Fibroblast of lung (primary cell): ENCODE measurements around the gene ZNF512. TPM values are rescaled to one million over a fixed set of nuclear protein-coding genes. Genes with fewer than 3 reads are reported as not detected.

Experiments
- DNase-seq, 2 donors: peaks; one replicate each; pipeline versions ENCODE4 v3.0.0 to v3.0.0-alpha.2; 2010; ENCODE audit warnings: low read depth in 2 of 2
- H2AFZ ChIP-seq: 2 replicates; pipeline ENCODE4 v1.5.1; 2012; ENCODE audit warnings: low read length, control low read depth, inconsistent platforms
- H3K27ac ChIP-seq: 2 replicates; pipeline ENCODE4 v1.5.1; 2011; ENCODE audit warnings: low read length, control low read depth; ENCODE audit not compliant: insufficient read depth
- H3K27me3 ChIP-seq: 2 replicates; pipeline ENCODE4 v1.5.1; 2011; ENCODE audit warnings: mild to moderate bottlenecking, low read length; ENCODE audit not compliant: control insufficient read depth, insufficient read depth
- H3K36me3 ChIP-seq: 2 replicates; pipeline ENCODE4 v1.5.1; 2011; ENCODE audit warnings: low read length; ENCODE audit not compliant: control insufficient read depth, insufficient read depth
- H3K4me1 ChIP-seq: 2 replicates; pipeline ENCODE4 v1.5.1; 2011; ENCODE audit warnings: low read length; ENCODE audit not compliant: control insufficient read depth, insufficient read depth; ENCODE audit errors: extremely low read depth
- H3K4me2 ChIP-seq: 2 replicates; pipeline ENCODE4 v1.5.1; 2011; ENCODE audit warnings: low read length, control low read depth; ENCODE audit not compliant: insufficient read depth; ENCODE audit errors: extremely low read depth
- H3K4me3 ChIP-seq, 4 experiments: fragments of 200-600 bp in 1 of 4; sonication (generic) in 1 of 4; replicated peaks in 1 of 4; 2 replicates each; pipeline ENCODE4 v1.5.1; 2011 to 2016; ENCODE audit warnings: low read length in 4 of 4, low read depth in 3 of 4, mild to moderate bottlenecking in 3 of 4, control low read depth in 2 of 4, inconsistent platforms in 1 of 4, mixed read lengths in 1 of 4; ENCODE audit not compliant: insufficient read depth in 1 of 4; ENCODE audit errors: control extremely low read depth in 1 of 4
- H3K79me2 ChIP-seq: 2 replicates; pipeline ENCODE4 v1.5.1; 2012; ENCODE audit warnings: mild to moderate bottlenecking, low read length, inconsistent platforms; ENCODE audit not compliant: control insufficient read depth, insufficient read depth
- H3K9ac ChIP-seq: 2 replicates; pipeline ENCODE4 v1.5.1; 2011; ENCODE audit warnings: mild to moderate bottlenecking, low read length, control low read depth; ENCODE audit not compliant: insufficient read depth
- H3K9me3 ChIP-seq: 2 replicates; pipeline ENCODE4 v1.5.1; 2012; ENCODE audit warnings: low read depth, low read length; ENCODE audit not compliant: control insufficient read depth, insufficient read depth
- H4K20me1 ChIP-seq: 2 replicates; pipeline ENCODE4 v1.5.1; 2011; ENCODE audit warnings: low read length; ENCODE audit not compliant: control insufficient read depth, insufficient read depth; ENCODE audit errors: extremely low read depth
- CTCF ChIP-seq, 2 donors: IDR thresholded peaks in 1 of 2; conservative IDR thresholded peaks in 1 of 2; 1 replicate in 1 of 2; 2 replicates in 1 of 2; pipeline ENCODE4 v1.5.1; 2011 to 2012; ENCODE audit warnings: low read length in 2 of 2, control low read depth in 1 of 2, inconsistent platforms in 1 of 2, low read depth in 1 of 2, mild to moderate bottlenecking in 1 of 2
- EZH2 ChIP-seq: IDR thresholded peaks from 2 replicates; pipeline ENCODE4 v1.5.1; 2012; ENCODE audit warnings: low read length, control low read depth, mild to moderate bottlenecking; ENCODE audit errors: missing control alignments
- polyA plus RNA-seq, 2 donors: library from polyadenylated mRNA; depleted of rRNA in 1 of 2; stranded (reverse) in 1 of 2; unstranded in 1 of 2; fragments of >200 nt; gene quantifications; 2 replicates each; pipeline ENCODE4 v1.2.1, GENCODE V29; 2011 to 2012; ENCODE audit warnings: missing spikeins in 1 of 2
- total RNA-seq: library from RNA; depleted of rRNA; stranded (reverse); fragments of >200 nt; gene quantifications from 2 replicates; pipeline ENCODE4 v1.2.1, GENCODE V29; 2014

Gene ZNF512
- total and polyA plus RNA-seq, 2 donors (not counting 1 experiment from before 2014, with no cell fraction given), result 23.6 to 36.6 TPM

- no peak overlapping the region for H3K4me2 ChIP-seq
- no peak overlapping the region for H3K27ac ChIP-seq
- H2AFZ ChIP-seq, result no peak overlapping the region
- H3K9me3 ChIP-seq, result no peaks in the 10 kb centered on the region
- H3K36me3 ChIP-seq, result no peaks in the 10 kb centered on the region
- H3K4me1 ChIP-seq, result no peaks in the 10 kb centered on the region
- no peak overlapping the region for H3K9ac ChIP-seq
- no peaks in the 10 kb centered on the region for H3K79me2 ChIP-seq
- TF ChIP-seq EZH2 (no peak), CTCF (conservative IDR thresholded peaks at IDR 0.05 in 1 of 2, IDR thresholded peaks at IDR 0.05 in 1 of 2; ENCODE audit: low read depth in 1 of 2, low read length in 2 of 2) (no peak)
- DNase-seq, result no peak
- H3K27me3 ChIP-seq, result no peaks in the 10 kb centered on the region
- H4K20me1 ChIP-seq, result no peaks in the 10 kb centered on the region
- H3K4me3 ChIP-seq, result no peak overlapping the region
These were observed 23.6 kb upstream of the ZNF512 start for GRCh38 chr2:27559228-27559627.

GRCh38 chr2:27561060-27561459, 21.8 kb upstream of the ZNF512 start:
- no peak for TF ChIP-seq EZH2
- TF ChIP-seq CTCF (conservative IDR thresholded peaks at IDR 0.05 in 1 of 2, IDR thresholded peaks at IDR 0.05 in 1 of 2; ENCODE audit: low read depth in 1 of 2, low read length in 2 of 2), result no peak
- Histone ChIP-seq H3K4me2 (no peak overlapping the region), H3K27ac (no peak overlapping the region), H3K4me3 (no peak overlapping the region), H3K36me3 (no peaks in the 10 kb centered on the region), H2AFZ (no peak overlapping the region), H3K79me2 (no peaks in the 10 kb centered on the region), H3K4me1 (no peaks in the 10 kb centered on the region), H3K27me3 (no peaks in the 10 kb centered on the region), H3K9ac (no peak overlapping the region), H4K20me1 (no peaks in the 10 kb centered on the region), H3K9me3 (no peaks in the 10 kb centered on the region)
- DNase-seq, result no peak

GRCh38 chr2:27566628-27567027, 16.2 kb upstream of the ZNF512 start:
- H3K27ac ChIP-seq, result no peak overlapping the region
- TF ChIP-seq EZH2 (no peak), CTCF (conservative IDR thresholded peaks at IDR 0.05 in 1 of 2, IDR thresholded peaks at IDR 0.05 in 1 of 2; ENCODE audit: low read depth in 1 of 2, low read length in 2 of 2) (no peak)
- H3K4me1 ChIP-seq, result no peaks in the 10 kb centered on the region
- DNase-seq, result peak; percentile 25 to 80
- H3K4me2 ChIP-seq, result no peak overlapping the region
- H3K9ac ChIP-seq, result no peak overlapping the region
- H4K20me1 ChIP-seq, result no peaks in the 10 kb centered on the region
- H3K79me2 ChIP-seq, result no peaks in the 10 kb centered on the region
- H3K36me3 ChIP-seq, result no peaks in the 10 kb centered on the region
- no peak overlapping the region for H3K4me3 ChIP-seq
- H2AFZ ChIP-seq, result no peak overlapping the region
- no peaks in the 10 kb centered on the region for H3K27me3 ChIP-seq
- no peaks in the 10 kb centered on the region for H3K9me3 ChIP-seq
